ENCODE results near the gene NGFR.

Gene NGFR

DNA sequence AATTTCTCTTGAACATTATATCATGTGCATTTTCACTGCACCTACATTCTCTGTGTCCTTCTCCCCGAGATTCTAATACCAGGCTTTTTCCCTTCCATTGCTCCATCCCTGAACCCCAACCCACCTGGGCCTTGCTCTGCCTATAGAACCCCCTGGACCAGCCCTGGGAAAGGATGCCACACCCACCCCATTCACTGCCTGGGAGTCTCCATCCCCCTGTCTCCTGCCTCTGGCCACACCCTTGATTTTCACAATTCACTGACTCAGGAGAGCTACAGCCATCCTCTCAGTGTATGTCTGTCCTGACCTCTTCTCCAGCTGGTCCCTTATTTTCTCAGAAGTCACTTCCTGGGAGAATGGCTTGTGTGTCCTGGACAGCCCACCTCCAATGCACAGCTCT, 27.9 kb upstream of the NGFR start:
- TF ChIP-seq, protein P1, sequence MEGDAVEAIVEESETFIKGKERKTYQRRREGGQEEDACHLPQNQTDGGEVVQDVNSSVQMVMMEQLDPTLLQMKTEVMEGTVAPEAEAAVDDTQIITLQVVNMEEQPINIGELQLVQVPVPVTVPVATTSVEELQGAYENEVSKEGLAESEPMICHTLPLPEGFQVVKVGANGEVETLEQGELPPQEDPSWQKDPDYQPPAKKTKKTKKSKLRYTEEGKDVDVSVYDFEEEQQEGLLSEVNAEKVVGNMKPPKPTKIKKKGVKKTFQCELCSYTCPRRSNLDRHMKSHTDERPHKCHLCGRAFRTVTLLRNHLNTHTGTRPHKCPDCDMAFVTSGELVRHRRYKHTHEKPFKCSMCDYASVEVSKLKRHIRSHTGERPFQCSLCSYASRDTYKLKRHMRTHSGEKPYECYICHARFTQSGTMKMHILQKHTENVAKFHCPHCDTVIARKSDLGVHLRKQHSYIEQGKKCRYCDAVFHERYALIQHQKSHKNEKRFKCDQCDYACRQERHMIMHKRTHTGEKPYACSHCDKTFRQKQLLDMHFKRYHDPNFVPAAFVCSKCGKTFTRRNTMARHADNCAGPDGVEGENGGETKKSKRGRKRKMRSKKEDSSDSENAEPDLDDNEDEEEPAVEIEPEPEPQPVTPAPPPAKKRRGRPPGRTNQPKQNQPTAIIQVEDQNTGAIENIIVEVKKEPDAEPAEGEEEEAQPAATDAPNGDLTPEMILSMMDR (IDR thresholded peaks at IDR 0.05; ENCODE audit: low read depth, low read length): no peak
- Histone ChIP-seq H3K9me3 (no peaks in the 10 kb centered on the region), H3K36me3 (no peaks in the 10 kb centered on the region), H3K4me1 (no peaks in the 10 kb centered on the region), H3K4me3 (ENCODE audit: low read depth, low read length) (no peak overlapping the region), H3K27me3 (peaks cover 6% of the 10 kb centered on the region; the same call in 1 of the 2 replicates)
- DNase-seq: no peak

GRCh38 chr17:49468811-49469385, 26.2 kb upstream of the NGFR start:
- no peak for DNase-seq
- H3K27me3 ChIP-seq: peaks cover 6% of the 10 kb centered on the region; the same call in 1 of the 2 replicates
- TF ChIP-seq, protein P1 (IDR thresholded peaks at IDR 0.05; ENCODE audit: low read depth, low read length): no peak
- H3K36me3 ChIP-seq: no peaks in the 10 kb centered on the region
- H3K4me3 ChIP-seq (ENCODE audit: low read depth, low read length): no peak overlapping the region
- H3K9me3 ChIP-seq: no peaks in the 10 kb centered on the region
- no peaks in the 10 kb centered on the region for H3K4me1 ChIP-seq

DNA sequence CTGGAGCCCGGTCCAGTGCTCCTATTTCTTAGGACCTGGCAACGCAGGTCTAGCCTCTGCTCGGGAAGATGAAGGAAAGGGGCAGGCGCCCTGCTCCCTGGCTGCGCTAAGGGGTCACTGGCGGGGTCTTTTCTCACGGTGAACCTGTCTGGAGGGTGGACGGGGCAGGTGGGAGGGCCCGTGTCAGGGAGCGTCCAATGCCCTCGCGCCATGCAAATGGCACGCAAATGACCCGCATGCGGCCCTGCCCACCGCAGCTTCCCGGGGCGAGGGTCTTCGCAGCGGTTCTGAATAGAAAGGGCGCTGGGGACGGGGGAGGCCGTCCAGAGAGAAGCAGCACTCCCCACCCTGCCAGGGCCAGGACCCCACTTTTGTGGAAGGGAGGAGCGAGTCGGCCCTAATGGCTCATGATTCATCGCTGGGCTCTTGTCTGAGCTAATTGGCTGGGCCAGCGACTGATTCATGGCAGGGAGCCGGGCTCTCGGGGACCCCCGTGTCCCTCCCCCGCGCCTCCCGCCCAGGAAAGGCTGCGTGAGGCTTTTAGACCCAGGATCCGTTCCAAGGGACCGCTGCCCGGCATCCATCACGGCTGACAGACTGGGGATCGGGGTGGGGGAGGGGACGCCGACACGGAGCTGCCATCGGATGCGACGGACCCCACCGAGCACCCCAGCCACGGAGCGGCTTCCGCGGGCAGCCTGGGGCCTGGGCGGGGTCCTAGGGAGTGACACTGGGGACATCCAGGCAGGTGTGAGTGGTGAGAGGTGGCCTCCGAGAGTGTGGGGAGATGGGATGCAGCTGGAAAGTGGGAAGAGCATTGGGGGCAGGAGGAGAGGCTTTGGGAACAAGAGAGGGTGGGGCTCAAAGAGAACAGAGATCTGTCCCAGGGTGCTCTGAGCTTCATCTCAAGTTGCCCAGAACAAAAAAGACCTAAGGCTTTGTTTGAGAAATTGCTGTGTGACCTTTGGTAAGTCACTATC, 25.0 kb upstream of the NGFR start:
- Histone ChIP-seq H3K4me1 (no peaks in the 10 kb centered on the region), H3K27me3 (peaks cover 6% of the 10 kb centered on the region; the same call in 1 of the 2 replicates), H3K4me3 (ENCODE audit: low read depth, low read length) (peak overlapping the region; percentile 44), H3K36me3 (no peaks in the 10 kb centered on the region), H3K9me3 (no peaks in the 10 kb centered on the region)
- TF ChIP-seq, protein P1 (IDR thresholded peaks at IDR 0.05; ENCODE audit: low read depth, low read length): no peak
- peak; percentile 25 for DNase-seq

DNA sequence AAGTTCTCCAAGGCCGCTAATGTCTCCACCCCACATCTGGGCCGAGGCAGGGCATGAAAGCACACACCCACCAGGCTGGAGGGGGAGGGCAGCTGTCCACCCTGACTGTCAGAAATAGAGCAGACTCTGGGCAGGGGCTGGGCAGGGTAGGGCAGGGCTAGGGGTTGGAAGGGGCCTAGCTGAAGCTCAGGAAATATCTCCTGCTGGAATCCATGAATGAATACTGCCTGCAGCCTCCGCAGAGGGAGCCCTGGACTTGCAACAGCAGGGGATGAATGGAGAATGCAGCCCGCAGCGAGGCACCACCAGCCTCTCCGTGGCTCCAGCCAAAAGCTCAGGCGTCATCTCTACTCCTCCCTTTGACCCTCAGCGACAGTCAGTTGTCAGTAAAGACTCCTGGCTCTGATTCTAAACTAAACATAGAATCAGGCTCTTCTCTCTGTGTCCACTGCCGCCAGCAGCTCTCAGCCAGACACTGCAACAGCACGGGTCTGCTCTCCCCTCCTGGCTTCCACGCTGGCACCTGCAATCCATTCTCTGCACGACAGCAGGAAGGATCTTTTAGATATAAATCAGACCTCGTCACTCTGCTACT, 23.9 kb upstream of the NGFR start:
- no peaks in the 10 kb centered on the region for H3K9me3 ChIP-seq
- H3K4me3 ChIP-seq (ENCODE audit: low read depth, low read length): no peak overlapping the region
- DNase-seq: no peak
- TF ChIP-seq, protein P1 (IDR thresholded peaks at IDR 0.05; ENCODE audit: low read depth, low read length): no peak
- H3K27me3 ChIP-seq: peaks cover 6% of the 10 kb centered on the region; the same call in 1 of the 2 replicates
- H3K4me1 ChIP-seq: no peaks in the 10 kb centered on the region
- H3K36me3 ChIP-seq: no peaks in the 10 kb centered on the region

DNA sequence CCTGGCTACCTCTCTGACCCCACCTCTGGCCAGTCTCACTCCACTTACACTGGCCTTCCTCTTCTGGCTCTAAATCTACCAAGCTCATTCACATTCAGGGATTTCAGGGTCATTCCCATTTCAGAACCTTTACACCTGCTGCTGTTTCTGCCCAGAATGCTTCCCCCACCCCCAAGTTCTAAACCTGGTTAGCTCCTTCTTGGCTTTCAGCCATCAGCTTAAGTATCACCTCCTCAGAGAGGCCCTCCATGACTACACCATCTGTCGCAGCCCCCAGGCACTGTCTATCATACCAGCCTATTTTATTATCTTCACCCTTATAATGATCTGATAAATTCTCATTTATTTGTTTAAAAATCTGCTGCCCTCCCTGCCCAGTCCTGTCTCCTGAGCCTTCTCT, 23.3 kb upstream of the NGFR start:
- H3K9me3 ChIP-seq: no peaks in the 10 kb centered on the region
- peaks cover 6% of the 10 kb centered on the region; the same call in 1 of the 2 replicates for H3K27me3 ChIP-seq
- TF ChIP-seq, protein P1 (IDR thresholded peaks at IDR 0.05; ENCODE audit: low read depth, low read length): no peak
- no peak for DNase-seq
- no peak overlapping the region for H3K4me3 ChIP-seq (ENCODE audit: low read depth, low read length)
- no peaks in the 10 kb centered on the region for H3K36me3 ChIP-seq
- H3K4me1 ChIP-seq: no peaks in the 10 kb centered on the region
